GM19455 (cell line): Measurements from ENCODE around the gene MPRIP.
A peak's percentile ranks its signal among the peaks of the same experiment; 100 is the strongest.

Experiments
- ATAC-seq: cut with Tn5 transposase; IDR thresholded peaks from one replicate; pipeline ENCODE4 v1.9.1; 2021; ENCODE audit not compliant: unreplicated experiment

The MPRIP gene

GRCh38 chr17:17028059-17028877 is 14.0 kb upstream of the MPRIP start:
- ATAC-seq: no peak

- ATAC-seq: no peak
Measured at GRCh38 chr17:17028878-17029535, 13.2 kb upstream of the MPRIP start.

GRCh38 chr17:17029938-17030337 is 12.3 kb upstream of the MPRIP start:
- no peak for ATAC-seq

- ATAC-seq: no peak
Measured at GRCh38 chr17:17030515-17031211, 11.6 kb upstream of the MPRIP start.

GRCh38 chr17:17032131-17032692 is 10.0 kb upstream of the MPRIP start:
- no peak for ATAC-seq

- ATAC-seq: no peak
Measured at GRCh38 chr17:17033466-17033865, 8.8 kb upstream of the MPRIP start.

- ATAC-seq: no peak
Measured at GRCh38 chr17:17034026-17034425, 8.2 kb upstream of the MPRIP start.

GRCh38 chr17:17034496-17035075 is 7.7 kb upstream of the MPRIP start:
- no peak for ATAC-seq

GRCh38 chr17:17035490-17035889 is 6.8 kb upstream of the MPRIP start:
- ATAC-seq: no peak

GRCh38 chr17:17035920-17036523 is 6.2 kb upstream of the MPRIP start:
- no peak for ATAC-seq

- no peak for ATAC-seq
Measured at GRCh38 chr17:17036524-17036998, 5.7 kb upstream of the MPRIP start.

- no peak for ATAC-seq
Measured at GRCh38 chr17:17039911-17040310, 2.3 kb upstream of the MPRIP start.

GRCh38 chr17:17041018-17041521 is 1.2 kb upstream of the MPRIP start:
- ATAC-seq: no peak

- peak; percentile 93 for ATAC-seq
Measured at GRCh38 chr17:17041571-17042383, 480 bp upstream of the MPRIP start.

GRCh38 chr17:17042851-17043460 is 699 bp downstream of the MPRIP start:
- ATAC-seq: no peak

- no peak for ATAC-seq
Measured at GRCh38 chr17:17043461-17044271, 1.4 kb downstream of the MPRIP start.

GRCh38 chr17:17044846-17045561 is 2.7 kb downstream of the MPRIP start:
- no peak for ATAC-seq

- no peak for ATAC-seq
Measured at GRCh38 chr17:17048106-17048505, 5.8 kb downstream of the MPRIP start.
